Heart left ventricle (tissue), 16 donors: Measurements from ENCODE around the gene MRTFA. TPM values are rescaled to one million over a fixed set of nuclear protein-coding genes. Genes with fewer than 3 reads are reported as not detected.

ENCODE experiments used
- ATAC-seq, 4 donors: fragments of 200-7000 bp; cut with Tn5 transposase; one replicate each; pipeline ENCODE4 v1.9.1; 2020 to 2022; ENCODE audit warnings: moderate library complexity in 4 of 4, mild to moderate bottlenecking in 3 of 4, moderate number of reproducible peaks in 1 of 4
- DNase-seq, 5 donors: peaks; one replicate each; pipeline ENCODE4 v3.0.0-alpha.2; 2020
- H3K27ac ChIP-seq, 12 donors: fragments of 200-600 bp; sonication (generic) in 4 of 12; one replicate each; pipeline versions ENCODE4 v1.5.0 to v1.8.0; 2016 to 2022; ENCODE audit warnings: mild to moderate bottlenecking in 2 of 12
- H3K27me3 ChIP-seq, 9 donors: fragments of 200-600 bp; sonication (generic) in 2 of 9; one replicate each; pipeline versions ENCODE4 v1.5.1 to v1.8.0; 2016 to 2022; ENCODE audit warnings: mild to moderate bottlenecking in 3 of 9
- H3K36me3 ChIP-seq, 9 donors: fragments of 200-600 bp; sonication (generic) in 2 of 9; one replicate each; pipeline versions ENCODE4 v1.5.0 to v1.8.0; 2018 to 2022; ENCODE audit warnings: mild to moderate bottlenecking in 2 of 9
- H3K4me1 ChIP-seq, 12 donors: fragments of 200-600 bp; sonication (generic) in 4 of 12; one replicate each; pipeline versions ENCODE4 v1.5.0 to v1.8.0; 2016 to 2022; ENCODE audit warnings: mild to moderate bottlenecking in 3 of 12
- H3K4me3 ChIP-seq, 12 donors: fragments of 200-600 bp; sonication (generic) in 4 of 12; one replicate each; pipeline versions ENCODE4 v1.5.0 to v1.8.0; 2017 to 2022; ENCODE audit warnings: mild to moderate bottlenecking in 9 of 12, moderate library complexity in 4 of 12
- H3K9me3 ChIP-seq, 12 donors: fragments of 200-600 bp; sonication (generic) in 4 of 12; one replicate each; pipeline versions ENCODE4 v1.5.0 to v1.8.0; 2016 to 2022; ENCODE audit warnings: mild to moderate bottlenecking in 1 of 12
- CTCF ChIP-seq, 12 donors: fragments of 200-600 bp; sonication (generic) in 4 of 12; IDR thresholded peaks; one replicate each; pipeline versions ENCODE4 v1.5.0 to v1.8.0; 2018 to 2022; ENCODE audit warnings: antibody characterized with exemption in 12 of 12, mild to moderate bottlenecking in 5 of 12
- POLR2A ChIP-seq, 2 donors: fragments of 450-650 bp; IDR thresholded peaks; one replicate each; pipeline ENCODE4 v1.6.1; 2017; ENCODE audit warnings: antibody characterized with exemption in 2 of 2, mild to moderate bottlenecking in 2 of 2, moderate library complexity in 2 of 2
- WGBS, 4 donors: extraction: QIAGEN DNeasy Blood & Tissue Kit in 2 of 4; methylation state at CpG; one replicate each; pipeline versions ENCODE4 v1.1.5 to v1.1.7; 2013 to 2018; 5-methylcytosine and 5-hydroxymethylcytosine counted together
- intact Hi-C, 10 donors: fragments of 100-400 bp; cut with DNase I; formaldehyde crosslinking; loops; one replicate each; pipeline versions ENCODE4 v1.11.1 to v1.14.2; 2022
- polyA plus RNA-seq, 2 donors: library from polyadenylated mRNA; stranded (reverse); fragments of 200-250 nt; gene quantifications; one replicate each; pipeline ENCODE4 v1.2.3, GENCODE V29; 2013
- total RNA-seq, 9 donors: library from RNA; depleted of rRNA in 2 of 9; stranded (reverse); fragments of >200 nt in 2 of 9; fragmentation: NEBNext Ultra II Directional in 3 of 9; extraction: Animal tissue kit (Norgen Biotek cat#: 25700) in 3 of 9; gene quantifications; one replicate each; pipeline versions ENCODE4 v1.1.0 to v1.2.4, GENCODE V29; 2016 to 2023
- donor health status: ischemic (EF 13 %, LVEDD 7.1; RV severe dilation, severe dysfunction).
- donor health status: healthy with polysubstance abuse.
- donor health status: DM: no; HTN: yes; CAD: no.
- donor health status: DM: no; HTN: no; CAD: no.
- donor health status: ischemic (EF 25% LVEDD 6.9; RV normal size, moderate dysfunction).
- donor health status: ischemic (EF 25% LVEDD 5.7; RV mildly dilated, moderate dysfunction).
- donor health status: healthy.
- donor health status: DM: yes; HTN: yes; CAD: no.
- donor health status: ischemic (EF 35%, LVEDD 5.7; RV mildly dilated, moderate dysfunction).
- donor health status: nonischemic (EF 11% LVEDD 7.7; RV severe dilation, severe dysfunction).
- donor health status: DM: yes; HTN: yes; CAD: no.
- donor health status: PGD.
- donor health status: ischemic (EF 29% LVEDD 5.4; RV normal size, mild dysfunction).
- donor health status: nonischemic (EF 23%, LVEDD 6.1; RV moderate dilation, normal function).

MRTFA gene
- total and polyA plus RNA-seq, 11 donors = 14.0 to 52.6 (median 26.9) TPM

- Histone ChIP-seq H3K36me3 (no peaks in the 10 kb centered on the region), H3K27ac (no peak overlapping the region), H3K4me1 (peaks cover 0 to 33% (median 7%) of the 10 kb centered on the region in 12 donors), H3K27me3 (no peaks in the 10 kb centered on the region), H3K9me3 (peaks cover 0 to 13% (median 6%) of the 10 kb centered on the region in 12 donors), H3K4me3 (no peak overlapping the region)
- ATAC-seq = no peak
- 67 to 76% (median 71%) methylated on average over 5 of the region's 5 CpGs for WGBS, 4 donors
- intact Hi-C loops = no loop called here
- TF ChIP-seq CTCF (IDR thresholded peaks at IDR 0.05) = no peak
- TF ChIP-seq POLR2A (IDR thresholded peaks at IDR 0.05) = no peak
- no peak for DNase-seq
Observed at GRCh38 chr22:40616578-40616977, 19.9 kb downstream of the MRTFA start.

GRCh38 chr22:40613067-40613466 is 23.5 kb downstream of the MRTFA start:
- TF ChIP-seq POLR2A (IDR thresholded peaks at IDR 0.05) = no peak
- TF ChIP-seq CTCF (IDR thresholded peaks at IDR 0.05) = no peak
- Histone ChIP-seq H3K9me3 (no peaks in the 10 kb centered on the region), H3K27me3 (no peaks in the 10 kb centered on the region), H3K4me3 (no peak overlapping the region), H3K4me1 (peaks cover 0 to 41% (median 14%) of the 10 kb centered on the region in 12 donors), H3K27ac (no peak overlapping the region), H3K36me3 (no peaks in the 10 kb centered on the region)
- no peak for ATAC-seq
- intact Hi-C loops = no loop called here
- DNase-seq = no peak

DNA sequence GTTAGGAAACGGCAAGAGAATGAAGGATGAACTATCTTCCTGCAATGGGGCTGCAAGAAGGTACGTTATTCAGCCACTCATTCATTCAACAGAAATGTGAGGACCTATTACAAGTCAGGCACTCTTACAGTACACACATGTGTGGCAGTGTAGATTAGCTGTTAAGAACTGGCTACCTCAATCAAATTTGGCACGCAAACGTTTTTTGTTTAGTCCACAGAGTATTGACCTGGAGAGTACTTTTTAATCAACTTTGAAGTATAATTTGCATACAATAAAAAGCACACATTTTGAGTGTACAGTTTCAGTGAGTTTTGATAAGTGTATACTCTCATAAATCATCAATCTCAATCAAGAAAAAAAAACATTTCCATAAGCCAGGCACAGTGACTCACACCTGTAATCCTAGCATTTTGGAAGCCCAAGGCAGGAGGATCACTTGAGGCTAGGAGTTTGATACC is 24.2 kb downstream of the MRTFA start:
- ATAC-seq (no peak), DNase-seq (no peak)
- H3K27me3 ChIP-seq = no peaks in the 10 kb centered on the region
- 54 to 63% (median 58%) methylated on average over 4 of the region's 4 CpGs for WGBS, 4 donors
- no peak overlapping the region for H3K27ac ChIP-seq
- no peaks in the 10 kb centered on the region for H3K9me3 ChIP-seq
- peaks cover 0 to 43% (median 15%) of the 10 kb centered on the region in 12 donors for H3K4me1 ChIP-seq
- no peak overlapping the region for H3K4me3 ChIP-seq
- TF ChIP-seq POLR2A (IDR thresholded peaks at IDR 0.05) (no peak), CTCF (IDR thresholded peaks at IDR 0.05) (no peak)
- no peaks in the 10 kb centered on the region for H3K36me3 ChIP-seq
- intact Hi-C loops = no loop called here

GRCh38 chr22:40611606-40612005 is 24.9 kb downstream of the MRTFA start:
- peaks cover 5 to 51% (median 22%) of the 10 kb centered on the region in 12 donors for H3K4me1 ChIP-seq
- intact Hi-C loops = no loop called here
- ATAC-seq = no peak

More at GRCh38 chr22:40611606-40612005, 24.9 kb downstream of the MRTFA start:
- TF ChIP-seq CTCF (IDR thresholded peaks at IDR 0.05) = no peak
- Histone ChIP-seq H3K36me3 (no peaks in the 10 kb centered on the region), H3K4me3 (no peak overlapping the region), H3K9me3 (no peaks in the 10 kb centered on the region), H3K27me3 (no peaks in the 10 kb centered on the region), H3K27ac (no peak overlapping the region)
- DNase-seq = no peak
